ENCODE measurements around the gene SORBS2. TPM values are rescaled to one million over a fixed set of nuclear protein-coding genes. Genes with fewer than 3 reads are reported as not detected.

SORBS2 gene
- total RNA-seq, 1 donor from 2014 or later = not detected

DNA sequence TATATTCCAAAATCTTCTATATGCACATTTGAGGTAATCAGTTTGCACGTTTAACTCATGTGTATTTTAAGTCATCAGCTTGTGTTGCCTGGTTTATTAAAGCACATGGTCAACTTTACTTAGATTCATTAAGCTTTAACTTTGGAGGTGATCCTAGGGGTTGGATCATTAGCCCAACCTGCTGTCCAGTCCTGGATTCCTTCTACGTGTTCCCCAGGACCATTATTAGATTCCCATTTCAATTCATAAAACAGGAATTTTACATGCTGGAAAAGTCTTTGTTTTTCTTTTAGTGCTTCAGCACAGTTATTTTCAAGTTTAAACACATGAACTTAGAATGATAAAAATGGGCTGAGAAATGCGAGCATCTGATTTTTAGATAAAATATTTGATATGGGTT, 132.5 kb downstream of the SORBS2 start:
- Mint-ChIP-seq H3K27me3 (peaks cover 3% of the 10 kb centered on the region), H3K36me3 (ENCODE audit: low read depth) (no peaks in the 10 kb centered on the region), H3K4me1 (peaks cover 1% of the 10 kb centered on the region), H3K4me3 (no peak overlapping the region), H3K9me3 (no peaks in the 10 kb centered on the region), H3K27ac (no peak overlapping the region)
- DNase-seq = no peak
- intact Hi-C loops (cut with micrococcal nuclease) = no loop called here

DNA sequence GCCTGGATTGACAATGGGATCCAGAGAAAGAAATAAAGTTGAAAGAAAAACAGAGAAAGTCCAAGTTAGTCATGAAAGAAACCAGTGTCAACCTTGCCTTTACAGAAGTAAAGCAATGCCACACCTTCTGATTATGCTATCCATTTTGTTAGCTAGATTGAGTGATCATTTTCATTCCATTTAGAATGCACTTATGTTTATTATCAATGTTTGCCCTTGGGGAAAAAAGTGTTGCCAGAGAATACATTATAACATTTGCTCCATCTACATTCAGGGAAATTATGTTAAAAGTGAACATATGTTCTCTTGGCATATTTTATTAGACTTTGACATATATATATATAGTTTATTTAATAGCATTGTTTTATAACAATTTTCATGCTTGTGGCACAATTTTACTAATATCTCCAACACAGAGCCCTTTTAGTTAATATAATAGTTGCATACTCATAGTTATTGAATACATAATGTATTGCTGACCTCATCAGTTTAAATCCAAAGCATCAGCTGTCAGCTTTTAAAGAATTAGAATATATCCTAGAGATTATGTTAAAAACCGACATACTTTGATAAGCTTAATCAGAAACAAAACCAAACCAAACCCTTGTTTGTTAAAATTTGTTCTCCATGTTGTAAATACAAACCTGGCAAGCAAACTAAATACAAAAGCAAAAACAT, 134.2 kb downstream of the SORBS2 start:
- Mint-ChIP-seq H3K4me1 (peaks cover 5% of the 10 kb centered on the region), H3K36me3 (ENCODE audit: low read depth) (no peaks in the 10 kb centered on the region), H3K27me3 (peaks cover 3% of the 10 kb centered on the region), H3K27ac (no peak overlapping the region), H3K4me3 (no peak overlapping the region), H3K9me3 (no peaks in the 10 kb centered on the region)
- DNase-seq = no peak
- intact Hi-C loops (cut with micrococcal nuclease) = no loop called here

DNA sequence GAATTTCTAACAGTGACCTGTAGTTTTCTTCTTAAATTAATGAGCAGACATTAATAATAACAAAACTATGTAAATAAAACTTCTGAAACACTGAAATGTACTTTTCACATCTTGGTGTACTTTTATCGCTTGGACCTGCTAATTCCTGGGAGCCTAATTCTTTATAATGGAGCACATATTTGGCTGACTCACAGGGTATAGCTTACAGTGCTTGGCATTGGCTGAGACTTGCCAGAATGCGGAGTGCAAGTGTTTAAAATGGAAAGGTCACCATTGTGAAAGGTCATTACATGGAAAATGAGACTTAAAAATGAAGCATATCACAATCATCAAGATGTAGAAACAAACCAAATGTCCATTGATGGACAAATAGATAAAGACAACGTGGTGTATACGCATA, 139.4 kb downstream of the SORBS2 start:
- no peak for DNase-seq
- intact Hi-C loops (cut with micrococcal nuclease) = no loop called here
- H3K9me3 Mint-ChIP-seq = no peaks in the 10 kb centered on the region
- peaks cover 3% of the 10 kb centered on the region for H3K27me3 Mint-ChIP-seq
- no peak overlapping the region for H3K4me3 Mint-ChIP-seq
- no peak overlapping the region for H3K27ac Mint-ChIP-seq
- peaks cover 5% of the 10 kb centered on the region for H3K4me1 Mint-ChIP-seq
- no peaks in the 10 kb centered on the region for H3K36me3 Mint-ChIP-seq (ENCODE audit: low read depth)

DNA sequence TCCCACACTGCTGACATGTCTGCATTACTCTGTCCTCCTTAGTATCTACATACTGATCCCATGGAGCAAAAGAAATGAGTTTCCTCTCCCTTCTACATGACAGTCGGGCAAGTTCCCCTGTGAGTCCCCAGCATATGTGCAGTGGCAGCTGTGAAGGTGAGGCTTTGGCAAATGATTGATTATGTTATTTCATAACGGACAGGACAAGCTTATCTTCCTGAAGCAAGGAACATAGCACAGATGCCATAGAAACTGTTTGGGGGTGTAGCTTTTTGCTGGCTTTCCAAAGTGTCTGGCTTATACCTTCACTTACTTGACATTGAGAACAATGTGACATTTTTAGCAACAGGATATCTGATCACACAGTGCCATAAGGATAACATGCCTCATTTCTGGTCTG, 139.8 kb downstream of the SORBS2 start:
- Mint-ChIP-seq H3K27me3 (peaks cover under 1% of the 10 kb centered on the region), H3K27ac (no peak overlapping the region), H3K4me3 (no peak overlapping the region), H3K4me1 (peaks cover 5% of the 10 kb centered on the region), H3K36me3 (ENCODE audit: low read depth) (no peaks in the 10 kb centered on the region), H3K9me3 (no peaks in the 10 kb centered on the region)
- DNase-seq = no peak
- intact Hi-C loops (cut with micrococcal nuclease) = no loop called here

DNA sequence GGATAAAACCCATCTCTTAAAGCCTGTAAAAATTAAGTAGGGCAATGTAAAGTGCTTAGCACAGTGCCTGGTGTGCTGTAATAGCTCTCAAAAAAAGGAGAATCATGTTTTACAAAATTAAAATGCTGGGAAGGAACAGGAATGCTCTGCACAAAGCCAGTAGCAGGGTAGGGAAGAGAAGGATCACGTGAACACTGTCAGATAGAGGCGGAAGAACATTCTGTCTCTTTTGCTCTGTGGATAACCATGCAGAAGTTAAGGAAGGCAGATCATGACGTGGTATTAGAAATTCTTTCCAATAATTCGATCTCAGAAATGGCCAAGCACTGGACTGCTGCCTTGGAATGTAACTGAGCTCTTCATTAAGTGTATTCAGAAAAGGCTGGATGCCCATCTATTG, 140.5 kb downstream of the SORBS2 start:
- Mint-ChIP-seq H3K36me3 (ENCODE audit: low read depth) (no peaks in the 10 kb centered on the region), H3K4me1 (peaks cover 5% of the 10 kb centered on the region), H3K9me3 (no peaks in the 10 kb centered on the region), H3K27me3 (no peaks in the 10 kb centered on the region), H3K27ac (no peak overlapping the region), H3K4me3 (no peak overlapping the region)
- DNase-seq = no peak
- intact Hi-C loops (cut with micrococcal nuclease) = no loop called here

DNA sequence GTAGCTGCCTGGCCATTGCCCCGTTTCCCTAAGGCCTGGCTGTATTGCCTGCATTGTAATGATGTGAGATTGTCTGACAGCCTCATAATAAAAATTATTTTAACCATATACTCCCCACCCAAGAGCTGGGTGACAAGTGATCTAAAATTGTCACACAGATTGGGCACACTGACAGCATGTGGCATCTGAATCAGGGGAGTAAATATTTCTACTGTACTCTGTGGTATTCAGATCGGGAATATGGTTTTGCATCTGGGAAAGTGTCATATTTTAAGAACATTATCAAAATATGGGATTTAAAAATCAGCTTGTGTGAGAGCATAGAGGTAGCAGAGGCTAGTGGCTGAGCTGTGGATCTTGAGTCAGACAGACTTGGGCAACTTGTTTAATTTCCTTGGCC, 140.9 kb downstream of the SORBS2 start:
- intact Hi-C loops (cut with micrococcal nuclease) = no loop called here
- H3K36me3 Mint-ChIP-seq (ENCODE audit: low read depth) = no peaks in the 10 kb centered on the region
- no peaks in the 10 kb centered on the region for H3K9me3 Mint-ChIP-seq
- DNase-seq = no peak
- H3K27ac Mint-ChIP-seq = no peak overlapping the region
- H3K27me3 Mint-ChIP-seq = no peaks in the 10 kb centered on the region
- H3K4me3 Mint-ChIP-seq = no peak overlapping the region
- H3K4me1 Mint-ChIP-seq = peaks cover 5% of the 10 kb centered on the region

DNA sequence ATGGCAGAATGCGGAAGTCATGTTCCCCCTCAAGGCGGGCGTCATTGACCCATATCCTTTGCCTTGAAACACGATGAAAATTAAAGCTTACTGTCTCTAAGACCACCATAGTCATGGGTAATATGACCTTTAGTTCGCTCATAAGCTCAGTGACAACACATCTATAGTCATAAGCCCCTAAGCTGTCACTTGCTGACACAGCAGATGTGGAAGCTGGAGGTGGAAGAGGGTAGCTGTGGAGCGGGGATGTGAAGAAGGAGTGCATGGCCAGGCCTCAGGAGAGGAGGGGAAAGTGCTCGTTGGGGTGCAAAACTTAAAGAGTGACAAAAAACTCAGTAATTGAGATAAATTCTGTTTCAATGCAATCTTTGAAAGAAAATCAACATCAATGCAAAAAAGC, 142.7 kb downstream of the SORBS2 start:
- Mint-ChIP-seq H3K27me3 (no peaks in the 10 kb centered on the region), H3K9me3 (no peaks in the 10 kb centered on the region), H3K4me3 (no peak overlapping the region), H3K36me3 (ENCODE audit: low read depth) (no peaks in the 10 kb centered on the region), H3K27ac (no peak overlapping the region), H3K4me1 (peaks cover 1% of the 10 kb centered on the region)
- DNase-seq = no peak
- intact Hi-C loops (cut with micrococcal nuclease) = no loop called here

DNA sequence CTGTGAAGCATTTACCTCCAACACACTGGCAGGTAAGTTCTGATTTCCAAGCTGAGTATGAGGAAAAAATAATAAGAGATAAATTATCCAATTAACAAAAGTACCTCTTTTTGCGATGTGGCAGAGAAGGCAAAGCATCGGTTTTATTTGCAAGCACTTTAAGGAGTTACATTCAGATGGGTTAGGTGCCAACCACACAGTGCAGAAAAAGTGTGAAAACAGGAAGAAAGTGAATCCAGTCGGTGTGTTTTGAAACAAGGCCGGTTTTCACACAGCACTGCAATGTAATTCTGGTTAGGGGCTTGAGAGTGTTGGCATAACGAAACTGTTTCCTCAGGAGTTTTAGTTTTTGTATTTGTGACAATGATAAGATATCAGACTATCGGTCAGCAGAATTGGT, 145.8 kb downstream of the SORBS2 start:
- Mint-ChIP-seq H3K27me3 (no peaks in the 10 kb centered on the region), H3K27ac (no peak overlapping the region), H3K9me3 (no peaks in the 10 kb centered on the region), H3K4me3 (no peak overlapping the region), H3K4me1 (no peaks in the 10 kb centered on the region), H3K36me3 (ENCODE audit: low read depth) (no peaks in the 10 kb centered on the region)
- no peak for DNase-seq
- intact Hi-C loops (cut with micrococcal nuclease) = no loop called here

DNA sequence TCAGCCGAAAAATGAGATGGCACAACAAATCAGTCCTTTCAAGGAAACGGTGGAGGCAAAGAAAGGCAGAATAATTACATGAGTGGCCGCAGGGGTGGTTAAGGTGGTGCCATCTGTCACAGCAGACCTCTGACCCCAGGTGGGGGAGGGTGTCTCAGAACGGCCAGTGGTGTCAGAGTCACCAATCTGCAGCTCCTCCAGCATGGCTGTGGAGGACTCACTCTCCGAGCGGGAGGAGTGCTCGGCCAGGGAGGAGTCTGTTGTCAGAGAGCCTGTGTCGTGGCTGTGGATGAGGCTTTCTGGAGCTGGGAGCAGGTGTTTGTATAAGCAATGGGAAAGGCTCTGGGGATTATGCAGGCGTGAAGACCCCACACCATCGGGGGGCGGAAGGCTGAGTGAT, 146.3 kb downstream of the SORBS2 start:
- intact Hi-C loops (cut with micrococcal nuclease) = no loop called here
- no peak for DNase-seq
- H3K27me3 Mint-ChIP-seq = no peaks in the 10 kb centered on the region
- no peaks in the 10 kb centered on the region for H3K36me3 Mint-ChIP-seq (ENCODE audit: low read depth)
- H3K27ac Mint-ChIP-seq = no peak overlapping the region
- no peak overlapping the region for H3K4me3 Mint-ChIP-seq
- no peaks in the 10 kb centered on the region for H3K4me1 Mint-ChIP-seq
- no peaks in the 10 kb centered on the region for H3K9me3 Mint-ChIP-seq

DNA sequence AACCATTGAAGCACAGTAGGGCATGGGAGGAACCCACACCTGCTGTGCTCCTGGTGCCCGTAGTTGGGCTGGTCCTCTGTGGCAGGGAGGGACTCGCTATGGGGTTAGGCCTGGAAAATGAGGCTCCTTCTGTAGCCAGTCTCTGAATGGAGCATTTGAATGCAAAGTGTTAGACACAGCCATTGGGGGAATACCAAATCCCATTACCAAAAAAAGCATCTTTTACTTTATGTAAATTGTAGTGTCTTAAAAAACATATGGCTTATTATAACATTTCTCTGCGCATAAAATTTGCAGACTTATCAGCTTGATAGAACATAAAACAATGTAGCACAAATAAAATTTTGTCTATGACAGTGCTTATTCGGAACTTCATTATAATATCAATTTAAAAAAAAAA, 147.5 kb downstream of the SORBS2 start:
- Mint-ChIP-seq H3K27ac (no peak overlapping the region), H3K4me1 (no peaks in the 10 kb centered on the region), H3K27me3 (no peaks in the 10 kb centered on the region), H3K4me3 (no peak overlapping the region), H3K36me3 (ENCODE audit: low read depth) (no peaks in the 10 kb centered on the region), H3K9me3 (no peaks in the 10 kb centered on the region)
- no peak for DNase-seq
- intact Hi-C loops (cut with micrococcal nuclease) = no loop called here

DNA sequence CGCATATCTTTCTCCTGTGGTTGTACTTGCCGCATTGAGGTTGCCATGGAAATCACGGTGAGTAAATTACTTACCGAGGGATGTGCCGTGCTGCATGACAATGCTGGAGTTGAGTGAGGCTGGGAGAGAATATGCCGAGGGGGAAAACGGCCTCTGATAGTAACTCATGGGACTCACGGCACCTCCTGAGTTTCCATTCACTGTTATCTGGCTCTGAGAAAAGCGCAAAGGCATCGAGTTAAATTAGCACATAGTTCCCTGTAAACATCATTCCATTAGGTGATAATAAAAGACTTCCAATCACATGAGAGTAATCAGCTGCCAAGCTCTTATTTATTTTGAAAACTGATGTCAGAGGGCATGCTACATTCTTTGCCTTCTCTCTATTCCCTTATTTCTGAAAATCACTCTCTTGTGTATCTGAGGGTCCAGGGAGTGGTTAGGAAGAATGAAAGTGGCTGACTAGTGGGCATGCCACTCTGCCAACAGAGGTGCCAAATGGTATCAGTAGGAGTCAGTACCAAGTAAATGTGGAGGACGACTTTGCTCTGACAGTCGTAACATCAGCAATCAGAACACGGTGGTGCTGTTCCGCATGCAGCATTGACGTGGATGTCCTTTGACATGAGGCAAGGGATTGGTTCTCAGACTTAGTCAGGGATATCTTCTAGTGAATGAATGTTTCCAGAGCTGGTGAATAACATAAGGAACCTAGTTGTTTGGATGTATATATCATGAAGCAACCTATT, 149.8 kb downstream of the SORBS2 start:
- DNase-seq = no peak
- Mint-ChIP-seq H3K9me3 (no peaks in the 10 kb centered on the region), H3K4me1 (no peaks in the 10 kb centered on the region), H3K27ac (no peak overlapping the region), H3K4me3 (no peak overlapping the region), H3K27me3 (no peaks in the 10 kb centered on the region), H3K36me3 (ENCODE audit: low read depth) (no peaks in the 10 kb centered on the region)
- intact Hi-C loops (cut with micrococcal nuclease) = no loop called here

DNA sequence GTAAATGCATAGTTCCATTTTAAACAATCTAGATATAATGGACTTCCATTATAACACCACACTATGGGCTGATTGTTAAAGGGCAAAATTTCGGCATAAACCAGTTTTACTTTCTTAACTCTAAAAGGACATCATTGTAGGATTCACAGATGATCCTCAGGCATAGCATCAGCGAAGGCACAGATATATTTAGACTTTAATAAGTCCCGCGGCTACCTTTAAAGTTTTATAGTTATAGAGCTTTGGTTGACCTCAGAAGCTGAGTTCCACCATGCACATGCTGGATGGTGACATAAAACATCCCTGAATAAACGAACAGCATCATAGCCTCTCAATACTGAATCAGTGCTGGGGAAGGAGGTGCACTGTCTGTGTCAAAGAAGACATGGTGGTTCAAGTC, 151.7 kb downstream of the SORBS2 start:
- H3K9me3 Mint-ChIP-seq = no peaks in the 10 kb centered on the region
- intact Hi-C loops (cut with micrococcal nuclease) = no loop called here
- H3K27ac Mint-ChIP-seq = no peak overlapping the region
- no peaks in the 10 kb centered on the region for H3K4me1 Mint-ChIP-seq
- H3K36me3 Mint-ChIP-seq (ENCODE audit: low read depth) = no peaks in the 10 kb centered on the region
- H3K27me3 Mint-ChIP-seq = peaks cover 2% of the 10 kb centered on the region
- DNase-seq = no peak
- no peak overlapping the region for H3K4me3 Mint-ChIP-seq

DNA sequence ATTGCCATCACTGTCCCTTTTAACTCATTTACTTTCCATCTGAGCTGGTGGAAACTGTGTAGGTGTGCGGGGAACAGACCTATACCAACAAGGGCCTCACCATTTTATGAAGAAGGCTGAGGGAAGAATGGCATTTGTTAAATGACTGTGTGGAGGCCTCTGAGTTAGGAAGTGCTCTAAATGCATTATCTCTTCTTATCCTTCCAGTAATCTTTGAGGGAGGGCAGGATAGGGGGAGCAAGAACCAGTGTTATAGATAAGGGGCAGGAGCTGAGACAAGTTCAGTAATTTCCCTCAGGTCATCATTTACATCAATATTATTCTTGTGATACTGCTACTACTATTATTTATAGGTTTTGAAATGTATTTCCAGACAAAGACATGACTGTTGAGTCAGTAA, 154.3 kb downstream of the SORBS2 start:
- Mint-ChIP-seq H3K4me1 (no peaks in the 10 kb centered on the region), H3K4me3 (no peak overlapping the region), H3K27me3 (peaks cover 2% of the 10 kb centered on the region), H3K36me3 (ENCODE audit: low read depth) (no peaks in the 10 kb centered on the region), H3K9me3 (no peaks in the 10 kb centered on the region), H3K27ac (no peak overlapping the region)
- no peak for DNase-seq
- intact Hi-C loops (cut with micrococcal nuclease) = no loop called here

DNA sequence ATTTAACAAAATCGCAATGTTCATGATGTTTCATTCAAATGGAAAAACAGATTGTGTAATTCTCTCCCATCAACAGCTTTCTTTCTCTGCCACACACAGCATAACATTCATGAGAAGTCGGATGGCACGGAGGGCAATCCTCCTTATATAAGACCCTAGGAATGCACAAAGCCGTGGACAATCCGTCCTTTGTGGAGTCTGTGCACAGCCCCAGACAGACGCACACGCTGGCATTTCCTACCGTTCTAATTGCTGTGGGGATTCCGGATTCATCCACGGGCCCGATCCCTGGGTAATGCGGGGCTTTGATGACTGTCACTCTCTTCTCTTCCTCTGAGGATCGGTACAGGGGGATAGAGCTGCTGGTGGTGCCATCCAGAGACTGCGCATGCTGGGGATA, 154.8 kb downstream of the SORBS2 start:
- Mint-ChIP-seq H3K27me3 (peaks cover 2% of the 10 kb centered on the region), H3K4me3 (no peak overlapping the region), H3K9me3 (no peaks in the 10 kb centered on the region), H3K36me3 (ENCODE audit: low read depth) (no peaks in the 10 kb centered on the region), H3K27ac (no peak overlapping the region), H3K4me1 (no peaks in the 10 kb centered on the region)
- intact Hi-C loops (cut with micrococcal nuclease) = no loop called here
- DNase-seq = no peak

DNA sequence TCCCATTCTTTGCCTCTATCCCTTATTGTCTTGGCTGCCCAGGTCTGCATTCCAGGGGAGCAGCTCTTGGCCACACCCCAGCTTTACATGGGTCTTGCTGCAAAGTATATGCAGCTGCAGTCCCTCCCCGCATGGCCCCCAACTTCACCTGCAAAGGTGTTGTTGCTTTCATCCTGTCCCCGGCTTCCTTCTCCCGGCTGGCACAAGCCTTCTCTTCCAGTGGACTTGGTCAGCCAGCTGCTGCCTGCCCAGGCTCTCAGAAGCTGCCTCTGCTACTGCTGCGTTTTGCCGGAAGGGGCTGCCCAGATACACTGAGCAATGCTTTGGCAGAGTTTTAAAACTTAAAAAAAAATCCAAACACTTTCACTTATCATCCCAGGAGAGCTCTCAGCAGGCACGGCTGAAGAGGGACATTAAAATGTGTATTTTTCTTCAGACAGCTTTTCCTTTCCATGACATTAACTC, 155.5 kb downstream of the SORBS2 start:
- Mint-ChIP-seq H3K4me1 (no peaks in the 10 kb centered on the region), H3K4me3 (no peak overlapping the region), H3K36me3 (ENCODE audit: low read depth) (no peaks in the 10 kb centered on the region), H3K9me3 (no peaks in the 10 kb centered on the region), H3K27ac (no peak overlapping the region), H3K27me3 (peaks cover 2% of the 10 kb centered on the region)
- intact Hi-C loops (cut with micrococcal nuclease) = no loop called here
- no peak for DNase-seq
